NCI-H2227 (cell line): ENCODE data around the gene PDE8A.
"Not testable (repeated sequence)": the region's sequence is repeated elsewhere in the genome, so short reads cannot be mapped to it uniquely, and the experiment has no call there.

Experiments used
- DNase-seq: peaks from one replicate; lab custom pipeline; 2025; ENCODE audit not compliant: unreplicated experiment; lab: John Stamatoyannopoulos, UW

The PDE8A gene

DNA sequence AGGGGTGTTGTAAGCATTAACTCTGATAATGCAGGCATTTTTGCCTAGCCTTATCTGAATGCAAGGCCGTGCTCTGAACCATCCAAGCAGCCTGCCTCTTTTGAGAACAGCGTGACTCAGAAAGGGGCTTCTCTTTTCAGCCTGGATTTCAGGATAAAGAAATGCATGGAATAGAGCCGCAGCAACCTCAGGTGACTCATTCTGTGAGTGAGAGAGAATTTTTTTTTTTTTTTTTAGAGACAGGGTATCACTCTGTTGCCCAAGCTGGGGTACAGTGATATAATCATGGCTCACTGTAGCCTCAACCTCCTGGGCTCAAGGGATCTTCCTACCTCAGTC, 20.6 kb upstream of the PDE8A start:
- no peak for DNase-seq

DNA sequence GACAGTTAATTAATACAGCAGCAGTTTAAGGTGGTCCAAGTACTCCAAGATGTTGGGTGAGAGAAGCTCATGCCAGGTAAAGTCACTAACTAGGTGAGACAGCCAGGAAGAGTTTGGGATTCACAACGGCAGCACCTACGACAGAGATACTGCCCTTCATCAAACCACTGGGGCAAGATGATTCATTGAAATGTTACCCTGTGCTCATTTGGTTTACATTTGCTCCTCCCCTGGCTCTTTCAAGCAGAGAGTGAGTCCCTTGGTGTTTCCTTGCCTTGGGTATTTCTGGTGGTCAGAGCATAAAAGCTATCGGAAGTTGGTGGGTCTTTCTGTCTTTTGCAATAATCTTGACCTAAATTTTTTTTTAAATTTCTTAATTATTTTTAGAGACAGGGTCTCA, 19.9 kb upstream of the PDE8A start:
- DNase-seq: no peak

DNA sequence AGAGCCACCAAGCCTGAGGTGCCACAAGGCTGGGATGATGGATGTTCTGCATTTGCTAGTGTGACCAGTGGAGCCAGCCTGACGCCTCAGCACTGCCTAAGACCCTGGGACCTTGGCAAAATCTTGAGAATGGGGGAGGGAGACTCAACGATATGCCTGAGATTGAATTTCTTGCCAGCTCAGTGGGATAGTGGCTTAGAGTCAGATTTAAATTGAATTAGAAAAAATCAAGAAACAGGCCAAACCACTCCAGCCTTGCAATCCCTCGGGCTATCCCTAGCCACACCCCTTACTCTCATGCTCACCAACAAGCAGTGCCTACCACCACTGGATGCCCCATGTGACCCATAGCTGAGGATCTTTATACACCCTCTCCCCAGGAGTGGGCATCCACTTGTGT, 18.7 kb upstream of the PDE8A start:
- no peak for DNase-seq

DNA sequence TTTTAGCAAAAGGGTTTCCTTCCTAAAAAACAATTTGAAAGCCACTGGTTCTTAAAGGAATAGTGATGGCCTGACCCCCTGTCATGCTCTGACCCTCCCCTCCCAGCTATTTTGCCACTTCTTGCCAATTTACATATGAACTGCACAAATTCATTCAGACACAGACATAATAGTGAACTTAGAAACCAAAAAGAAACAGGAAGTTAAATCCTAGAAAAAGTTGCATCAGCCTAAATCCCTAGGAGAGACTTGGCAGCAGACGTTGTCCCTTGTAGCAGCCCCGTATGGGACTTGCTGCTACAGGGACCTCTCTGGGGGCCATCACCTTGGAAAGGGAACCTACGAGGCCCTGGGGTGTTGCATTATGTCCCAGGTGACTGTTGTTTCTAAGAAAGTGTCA, 14.3 kb upstream of the PDE8A start:
- DNase-seq: no peak

DNA sequence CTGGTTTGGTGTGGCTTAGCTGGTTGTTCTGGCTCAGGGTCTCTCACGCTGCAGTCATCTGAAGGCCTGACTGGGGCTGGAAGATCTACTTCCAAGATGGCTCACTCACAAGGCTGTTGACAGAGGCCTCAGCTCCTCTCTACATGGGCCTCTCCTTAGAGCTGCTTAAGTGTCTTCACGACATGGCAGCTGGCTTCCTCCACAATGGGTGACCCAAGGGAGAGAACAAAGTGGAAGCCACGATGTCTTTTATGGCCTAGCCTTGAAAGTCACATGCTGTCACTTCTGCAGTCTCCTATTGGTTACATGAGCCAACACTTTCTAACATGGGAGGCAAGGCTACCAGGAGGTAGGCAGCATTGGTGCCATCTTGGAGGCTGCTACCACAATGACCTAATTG, 13.4 kb upstream of the PDE8A start:
- DNase-seq: no peak

DNA sequence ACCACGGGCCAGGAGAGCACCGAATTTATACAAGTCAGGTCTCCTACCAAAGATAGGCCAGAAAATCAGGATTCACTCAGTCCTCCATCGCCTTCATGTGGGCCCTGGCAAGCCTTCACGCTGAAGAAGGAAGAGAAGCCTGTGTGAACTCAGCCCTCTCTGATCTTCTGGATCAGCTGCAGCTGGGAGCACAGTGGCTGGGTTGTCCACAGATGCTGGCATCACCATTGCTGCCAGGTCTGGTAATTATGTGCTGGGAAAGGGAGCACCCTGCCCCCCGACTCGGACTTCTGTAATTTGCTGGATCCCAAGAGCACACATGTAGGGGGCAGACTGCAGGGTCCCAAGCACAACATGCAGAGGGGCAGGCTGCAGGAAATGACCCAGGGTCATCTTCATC, 12.4 kb upstream of the PDE8A start:
- no peak for DNase-seq

DNA sequence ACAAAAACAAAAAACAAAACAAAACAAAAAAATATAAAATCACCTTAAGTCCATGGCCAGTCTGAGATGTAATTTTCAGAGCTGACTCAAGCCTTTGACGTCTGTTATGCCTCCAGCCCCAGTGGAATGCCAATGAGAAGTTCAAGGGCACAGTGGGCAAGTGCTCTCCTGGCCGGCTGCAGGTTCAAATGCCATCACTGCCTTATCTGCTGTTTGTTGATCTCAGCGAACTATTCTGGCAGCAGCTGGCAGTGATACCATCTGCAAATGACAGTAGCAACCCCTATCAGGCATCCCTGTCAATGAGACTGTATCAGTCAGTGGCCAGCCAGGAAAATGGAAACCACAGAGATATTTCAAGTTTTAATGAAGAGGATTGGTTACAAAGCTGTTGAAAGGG, 10.8 kb upstream of the PDE8A start:
- no peak for DNase-seq

DNA sequence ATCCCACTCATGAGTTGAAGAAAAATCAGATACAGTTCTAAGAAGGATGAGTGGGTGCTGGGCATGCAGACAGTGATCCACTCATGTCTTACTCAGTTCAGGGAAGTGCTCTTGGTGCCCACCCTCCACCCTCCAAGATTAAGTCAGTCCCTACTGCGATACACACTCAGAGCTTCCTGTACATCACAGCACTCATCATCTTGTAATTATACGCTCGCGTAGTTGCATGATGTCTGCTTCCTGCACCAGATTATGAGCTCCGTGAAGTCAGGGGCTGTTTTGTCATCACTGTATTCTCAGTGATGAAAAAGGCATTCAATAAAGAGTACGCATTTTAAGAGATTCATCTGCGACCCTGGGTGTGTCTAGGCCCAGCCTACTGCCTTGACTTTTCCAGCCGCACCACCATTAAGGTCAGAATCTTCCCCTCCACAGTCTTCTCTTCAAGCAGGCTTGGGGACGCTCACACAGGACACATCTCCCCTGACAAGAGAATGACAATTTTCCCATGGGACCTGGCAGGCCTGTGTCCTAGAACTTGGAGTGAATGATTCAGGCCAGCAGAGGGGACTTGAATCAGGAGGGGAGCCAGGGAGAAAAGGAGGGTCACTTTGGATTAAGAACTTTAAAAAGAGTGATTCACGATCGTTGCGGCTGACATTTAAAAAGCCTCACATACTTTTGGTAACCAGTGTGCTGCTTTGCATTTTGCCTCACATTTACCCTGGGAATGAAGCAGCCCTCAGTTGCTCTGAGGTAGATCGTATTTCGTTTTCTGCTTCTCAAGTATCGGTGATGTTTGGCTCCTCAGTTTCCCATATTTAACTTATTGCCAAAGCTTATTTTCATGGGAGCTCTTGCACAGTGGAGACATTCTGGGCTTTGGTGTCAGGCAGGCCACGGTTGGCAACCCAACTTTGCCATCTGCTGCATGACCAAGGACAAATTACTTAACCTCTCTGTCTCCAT, 7.9 kb upstream of the PDE8A start:
- no peak for DNase-seq

DNA sequence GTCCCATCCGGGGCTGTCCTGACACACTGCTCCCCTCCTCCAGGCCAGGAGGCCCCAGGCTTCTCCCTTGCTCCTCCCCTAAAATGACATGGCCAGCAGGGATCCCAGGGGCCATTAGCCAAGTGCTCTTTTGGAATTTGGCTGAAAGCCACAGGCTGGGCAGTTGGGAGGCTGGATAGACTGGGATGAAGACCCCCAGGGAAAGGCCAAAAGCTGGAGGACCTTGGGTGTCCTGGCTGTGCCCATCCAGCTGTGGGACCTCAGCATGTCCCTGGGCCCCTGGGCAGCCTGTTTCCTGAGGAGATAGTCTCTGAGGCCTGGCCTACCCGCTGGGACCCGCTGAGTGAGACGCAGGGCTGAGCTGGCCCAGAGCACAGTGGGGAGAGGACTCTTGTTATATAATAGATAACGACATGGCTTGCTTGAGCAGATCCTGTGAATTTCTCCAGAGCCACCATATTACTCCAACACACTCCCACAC, 5.7 kb upstream of the PDE8A start:
- no peak for DNase-seq

DNA sequence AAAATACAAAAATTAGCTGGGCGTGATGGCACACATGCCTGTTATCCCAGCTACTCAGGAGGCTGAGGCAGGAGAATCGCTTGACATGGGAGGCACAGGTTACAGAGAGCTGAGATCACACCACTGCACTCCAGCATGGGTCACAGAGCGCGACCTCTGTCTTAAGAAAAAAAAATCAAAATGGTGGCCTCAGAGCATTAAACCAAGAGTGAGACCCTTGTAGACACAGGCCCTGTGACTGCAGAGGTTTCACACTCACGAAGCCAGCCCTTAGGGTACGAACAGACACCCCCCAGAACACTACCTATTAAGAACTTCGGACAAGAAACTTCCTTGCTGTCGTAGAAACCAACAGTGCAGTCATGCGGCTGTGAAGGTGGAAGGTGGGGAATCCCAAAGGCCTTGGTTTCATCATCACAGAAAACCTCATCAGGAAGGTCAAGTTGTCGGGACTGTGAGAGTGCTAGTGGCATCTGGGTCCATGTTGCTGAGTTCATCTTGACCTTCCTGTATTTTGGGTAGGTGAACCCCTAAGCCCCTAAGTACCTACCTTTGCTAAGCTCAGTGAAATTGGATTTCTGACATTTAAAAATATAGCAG, 4.8 kb upstream of the PDE8A start:
- no peak for DNase-seq

DNA sequence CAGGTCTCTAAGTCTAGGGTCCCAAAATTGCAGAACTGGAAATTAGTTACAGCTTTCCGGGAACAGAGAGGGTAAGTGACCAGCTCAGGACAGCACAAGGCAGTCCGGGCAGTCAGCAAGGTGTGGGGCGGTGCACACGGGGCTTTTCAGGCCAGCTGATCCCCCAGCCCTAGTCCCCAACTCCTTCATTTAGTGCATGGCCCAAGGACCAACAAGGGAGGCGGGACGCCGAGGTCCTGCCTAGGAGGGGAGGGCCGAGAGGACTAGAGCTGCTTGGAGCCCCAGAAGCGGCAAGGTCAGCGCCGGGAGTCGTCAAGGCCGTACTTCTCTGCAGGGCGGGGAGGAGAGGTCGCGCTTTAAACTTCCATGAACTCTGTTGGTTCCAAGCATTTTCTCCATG, 2.0 kb upstream of the PDE8A start:
- DNase-seq: no peak

DNA sequence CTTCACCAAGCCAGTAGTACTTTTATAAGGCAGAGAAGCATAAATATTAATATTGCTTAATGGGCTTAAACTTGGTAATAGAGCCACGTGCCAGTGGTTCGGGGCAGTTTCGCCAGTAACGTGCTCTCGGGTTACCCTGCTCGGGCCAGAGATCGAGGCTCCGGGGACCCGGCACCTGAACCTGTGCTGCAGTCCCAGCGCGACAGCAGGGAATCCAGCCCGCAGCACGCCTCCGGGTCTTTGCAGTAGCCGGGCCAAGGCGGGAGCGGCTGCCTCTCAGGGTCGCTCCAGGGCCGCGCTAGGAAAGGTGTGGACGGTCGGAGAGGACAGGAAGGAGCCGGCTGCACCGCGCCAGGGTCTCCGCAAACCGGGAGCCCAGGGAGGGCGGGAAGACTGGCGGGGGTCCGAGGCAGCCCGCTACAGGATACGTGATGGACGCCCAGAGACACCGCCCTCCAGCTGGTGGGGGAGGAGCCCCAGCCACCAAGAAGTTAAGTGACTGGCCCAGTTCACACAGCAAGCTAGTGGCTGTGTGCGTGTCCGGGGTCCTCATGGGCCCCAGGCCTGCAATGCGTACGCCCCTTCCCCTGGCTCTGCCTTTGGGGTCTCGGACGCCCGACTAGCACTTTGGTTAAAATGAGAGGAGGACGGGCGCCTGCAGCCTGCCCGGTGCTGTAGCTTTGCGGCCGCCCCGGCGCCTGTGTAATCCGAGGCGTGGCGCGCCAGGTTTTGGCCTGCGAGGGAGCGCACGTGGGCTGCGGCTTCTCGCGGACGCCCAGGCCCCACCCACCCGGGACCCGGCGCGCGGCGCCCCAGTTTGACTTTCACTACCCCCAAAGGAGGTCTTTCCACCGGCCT, 1.2 kb upstream of the PDE8A start:
- peak; percentile 85 for DNase-seq

DNA sequence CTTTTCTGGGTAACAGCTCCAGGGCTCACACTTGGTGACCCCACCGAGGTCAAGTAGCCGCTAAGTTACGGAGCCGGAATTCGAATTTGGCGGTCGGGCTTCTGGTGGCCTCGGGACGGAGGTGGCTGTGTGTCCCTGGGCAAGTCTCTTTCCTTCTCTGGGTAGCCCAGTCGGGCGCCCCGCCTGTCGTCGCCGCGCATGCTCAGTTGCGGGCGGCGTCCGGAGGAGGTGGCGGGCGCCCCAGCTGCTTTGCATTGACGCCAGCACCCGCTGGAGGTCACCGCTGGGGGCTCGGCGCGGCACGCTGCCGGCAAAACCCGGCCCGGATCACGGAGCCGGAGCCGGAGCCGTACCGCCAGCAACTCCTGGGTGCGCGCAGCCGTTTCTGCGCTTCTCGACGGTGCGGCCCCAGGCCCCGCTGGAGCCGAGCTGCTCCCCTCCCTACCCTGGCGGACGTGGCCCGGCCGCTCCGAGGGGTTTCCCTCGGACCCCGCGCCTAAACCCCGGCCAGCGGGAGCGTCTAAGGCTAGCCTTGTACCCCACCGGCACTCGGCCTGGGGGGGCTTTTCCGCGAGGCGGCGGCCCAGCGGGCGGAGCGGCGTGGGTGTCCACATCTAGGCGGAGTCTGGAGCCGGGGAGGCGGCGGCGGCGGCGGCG, 474 bp upstream of the PDE8A start:
- DNase-seq: peak; percentile 95

DNA sequence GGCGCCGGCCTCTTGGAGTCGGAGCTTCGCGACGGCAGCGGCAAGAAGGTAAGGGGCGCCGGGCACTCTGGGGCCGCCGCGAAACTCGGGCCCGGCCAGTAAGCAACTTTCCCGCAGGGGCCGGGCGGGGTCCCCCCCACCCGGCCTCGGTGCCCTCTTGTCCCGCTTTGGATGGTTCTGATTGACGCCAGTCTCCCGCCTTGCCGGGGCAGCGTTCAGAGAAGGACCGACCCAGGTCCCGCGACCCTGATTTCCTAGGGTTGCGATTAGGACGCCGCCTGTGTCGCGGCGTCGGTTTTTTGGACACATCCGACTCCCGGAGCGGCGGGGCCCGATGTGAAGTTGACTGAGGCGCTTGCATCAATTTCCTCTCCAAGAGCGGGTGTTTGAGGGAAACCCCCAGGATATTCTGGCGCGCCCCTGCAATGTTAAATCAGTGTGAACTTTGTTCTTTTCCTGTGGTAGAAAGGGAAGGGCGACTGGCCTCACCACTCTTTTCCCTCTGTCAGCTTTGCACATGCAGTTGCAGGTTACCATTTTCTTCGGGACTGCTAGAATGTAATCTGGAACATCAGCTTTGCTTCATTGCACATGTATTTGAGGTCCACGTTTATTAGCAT, 755 bp downstream of the PDE8A start:
- DNase-seq: no peak

DNA sequence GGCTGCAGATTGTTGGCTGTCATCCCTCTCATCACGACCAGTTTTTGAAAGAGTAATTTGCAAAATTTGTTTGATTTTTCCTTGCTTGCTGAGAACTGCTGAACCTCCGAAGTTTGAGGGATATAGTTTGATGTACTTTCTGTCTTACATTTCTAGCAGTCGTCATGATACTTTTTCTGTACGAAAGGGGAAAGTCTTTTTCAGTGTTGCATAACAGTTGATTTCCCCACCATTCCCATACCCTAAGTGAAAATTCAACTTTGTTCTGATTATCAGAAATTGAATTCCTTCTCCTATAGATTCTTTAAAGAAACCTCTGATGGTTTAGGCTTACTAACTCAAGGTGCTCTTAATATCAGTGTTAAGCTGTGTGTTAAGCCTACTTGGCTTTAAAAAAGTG, 1.6 kb downstream of the PDE8A start:
- DNase-seq: no peak

DNA sequence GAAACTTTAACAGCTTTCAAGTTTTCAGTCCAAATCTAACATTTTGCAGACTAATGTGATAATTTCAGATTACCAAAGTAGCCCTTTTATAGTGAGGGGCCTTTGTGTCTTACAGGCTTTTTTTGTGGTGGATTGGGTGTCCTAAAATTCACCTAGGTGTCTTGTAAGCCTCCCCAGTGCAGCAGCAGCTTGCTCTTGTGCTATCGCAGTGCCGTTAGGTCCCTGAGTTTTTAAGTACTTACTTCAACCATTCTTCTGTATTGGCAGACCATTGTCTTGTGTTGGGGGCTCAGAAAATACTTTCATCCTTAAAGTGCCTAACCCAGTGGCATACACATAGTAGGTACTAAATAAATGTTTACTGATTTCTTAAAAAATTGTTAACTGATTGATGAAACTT, 2.1 kb downstream of the PDE8A start:
- DNase-seq: no peak

DNA sequence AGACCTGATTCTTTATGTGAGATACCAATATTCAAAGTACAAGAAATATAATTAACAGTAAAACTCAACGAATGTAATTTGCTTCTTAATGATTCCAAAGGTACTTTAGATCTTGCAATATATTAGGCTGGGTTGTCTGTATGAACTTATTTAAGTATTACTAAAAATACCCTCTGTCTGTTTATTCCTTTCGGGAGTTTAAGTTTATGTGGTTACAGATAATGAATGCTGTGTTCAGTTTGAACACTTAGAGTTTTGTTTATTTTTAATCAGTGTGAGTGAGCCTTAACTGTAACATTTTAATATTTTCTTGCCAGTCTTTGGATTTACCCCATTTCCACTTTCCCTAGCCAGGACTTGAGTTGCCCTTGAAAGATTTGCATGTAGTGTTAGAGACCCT, 3.5 kb downstream of the PDE8A start:
- no peak for DNase-seq

DNA sequence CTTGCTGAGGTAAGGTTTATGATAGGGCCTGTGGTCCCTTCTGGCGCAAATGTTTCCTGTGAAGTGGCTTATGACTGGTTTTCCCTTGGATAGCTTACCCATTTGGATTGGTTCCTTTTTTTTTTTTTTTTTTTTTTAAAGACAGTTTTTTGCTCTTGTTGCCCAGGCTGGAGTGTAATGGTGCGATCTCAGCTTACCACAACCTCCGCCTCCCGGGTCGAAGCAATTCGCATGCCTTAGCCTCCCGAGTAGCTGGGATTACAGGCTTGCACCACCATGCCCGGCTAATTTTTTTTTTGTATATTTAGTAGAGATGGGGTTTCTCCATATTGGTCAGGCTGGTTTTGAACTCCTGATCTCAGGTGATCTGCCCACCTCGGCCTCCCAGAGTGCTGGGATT, 5.7 kb downstream of the PDE8A start:
- not testable (repeated sequence) for DNase-seq

DNA sequence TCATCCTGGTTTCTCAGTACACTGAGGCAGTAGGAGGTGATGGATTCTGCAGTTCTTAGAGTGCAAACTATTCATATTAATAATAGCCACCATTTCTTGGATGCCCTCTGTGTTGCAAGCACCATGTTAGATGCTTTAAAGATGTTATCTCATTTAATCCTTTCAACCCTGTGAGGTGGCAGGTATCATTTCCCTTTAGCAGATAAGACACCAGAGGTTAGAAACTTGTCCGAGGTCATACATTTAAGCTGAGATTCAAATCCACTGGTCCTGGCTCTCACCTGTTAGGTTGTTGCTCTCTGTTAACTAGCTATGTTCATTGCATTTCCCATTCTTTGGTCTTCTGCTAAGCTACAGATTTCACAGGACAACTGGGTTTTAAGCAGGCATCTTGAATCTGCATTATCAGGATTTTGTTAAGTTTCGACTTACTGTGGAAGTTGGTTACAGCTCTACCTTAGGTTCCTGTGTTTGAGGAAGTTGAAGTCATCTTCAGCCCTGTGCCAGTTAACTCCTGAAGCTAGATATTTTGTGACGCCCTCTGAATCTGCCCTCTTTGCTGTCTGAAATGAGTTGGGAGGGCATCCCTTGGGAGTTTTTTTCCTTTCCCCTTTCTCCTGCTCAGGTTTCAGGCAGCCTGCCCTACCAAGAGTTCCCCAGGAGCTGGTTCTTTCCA, 6.4 kb downstream of the PDE8A start:
- no peak for DNase-seq
